Mesenchymal stem cell (in vitro differentiated cells and primary cell): ENCODE data around the gene GNG2.

Experiments used
- DNase-seq: peaks from one replicate; pipeline ENCODE4 v3.0.0-alpha.2; 2013
- H2AFZ ChIP-seq: one replicate; pipeline ENCODE4 v1.6.1; 2013; ENCODE audit warnings: low read depth, mild to moderate bottlenecking, control low read depth, inconsistent platforms, low read length, moderate library complexity
- H2AK5ac ChIP-seq: 2 replicates; pipeline ENCODE4 v1.6.1; 2013; ENCODE audit warnings: low read length, moderate library complexity, mild to moderate bottlenecking, inconsistent platforms; ENCODE audit not compliant: severe bottlenecking
- H2BK120ac ChIP-seq: one replicate; pipeline ENCODE4 v1.6.1; 2013; ENCODE audit warnings: low read depth, mild to moderate bottlenecking, inconsistent platforms, low read length, moderate library complexity
- H2BK12ac ChIP-seq, 2 experiments: one replicate each; pipeline ENCODE4 v1.6.1; 2013; ENCODE audit warnings: inconsistent platforms in 2 of 2, low read length in 2 of 2, mild to moderate bottlenecking in 2 of 2, moderate library complexity in 2 of 2, control low read depth in 1 of 2
- H2BK15ac ChIP-seq: one replicate; pipeline ENCODE4 v1.6.1; 2013; ENCODE audit warnings: mild to moderate bottlenecking, low read depth, inconsistent platforms; ENCODE audit not compliant: poor library complexity, severe bottlenecking
- H2BK5ac ChIP-seq: 2 replicates; pipeline ENCODE4 v1.6.1; 2013; ENCODE audit warnings: low read depth, mild to moderate bottlenecking, low read length, control low read depth, inconsistent platforms; ENCODE audit not compliant: poor library complexity, severe bottlenecking
- H3K14ac ChIP-seq, 2 experiments: one replicate each; pipeline ENCODE4 v1.6.1; 2013; ENCODE audit warnings: inconsistent platforms in 2 of 2, low read length in 2 of 2, control low read depth in 1 of 2, mild to moderate bottlenecking in 1 of 2, moderate library complexity in 1 of 2
- H3K18ac ChIP-seq, 2 experiments: one replicate each; pipeline ENCODE4 v1.6.1; 2013; ENCODE audit warnings: inconsistent platforms in 2 of 2, low read length in 2 of 2, control low read depth in 1 of 2, low read depth in 1 of 2, mild to moderate bottlenecking in 1 of 2
- H3K23ac ChIP-seq, 2 experiments: one replicate each; pipeline ENCODE4 v1.6.1; 2013; ENCODE audit warnings: inconsistent platforms in 2 of 2, low read length in 2 of 2, mild to moderate bottlenecking in 2 of 2, moderate library complexity in 2 of 2, control low read depth in 1 of 2
- H3K27ac ChIP-seq: 2 replicates; pipeline ENCODE4 v1.5.1; 2013; ENCODE audit warnings: mild to moderate bottlenecking, moderate library complexity, low read length, control low read depth, inconsistent platforms; ENCODE audit not compliant: poor library complexity, severe bottlenecking
- H3K27me3 ChIP-seq, 2 experiments: 2 replicates each; pipeline versions ENCODE4 v1.6.1 to v1.7.0; 2013; ENCODE audit warnings: low read length in 2 of 2, mild to moderate bottlenecking in 2 of 2, moderate library complexity in 2 of 2, control low read depth in 1 of 2, inconsistent platforms in 1 of 2; ENCODE audit not compliant: control insufficient read depth in 1 of 2, insufficient read depth in 1 of 2
- H3K36me3 ChIP-seq, 2 experiments: 2 replicates each; pipeline versions ENCODE4 v1.6.1 to v1.7.0; 2013; ENCODE audit warnings: low read length in 2 of 2, control low read depth in 1 of 2, inconsistent platforms in 1 of 2, low read depth in 1 of 2, mild to moderate bottlenecking in 1 of 2; ENCODE audit not compliant: insufficient read depth in 2 of 2, control insufficient read depth in 1 of 2
- H3K4ac ChIP-seq, 2 experiments: one replicate each; pipeline ENCODE4 v1.6.1; 2013; ENCODE audit warnings: inconsistent platforms in 2 of 2, low read length in 2 of 2, mild to moderate bottlenecking in 2 of 2, moderate library complexity in 2 of 2, control low read depth in 1 of 2, low read depth in 1 of 2
- H3K4me1 ChIP-seq: 2 replicates; pipeline ENCODE4 v1.6.1; 2013; ENCODE audit warnings: low read depth, low read length, control low read depth; ENCODE audit not compliant: control insufficient read depth, insufficient read depth
- H3K4me2 ChIP-seq: 2 replicates; pipeline ENCODE4 v1.6.1; 2013; ENCODE audit warnings: low read length, mild to moderate bottlenecking, inconsistent platforms; ENCODE audit not compliant: poor library complexity, severe bottlenecking
- H3K4me3 ChIP-seq, 2 experiments: 2 replicates each; pipeline versions ENCODE4 v1.5.1 to v1.7.0; 2013; ENCODE audit warnings: low read length in 2 of 2, mild to moderate bottlenecking in 2 of 2, control low read depth in 1 of 2, low read depth in 1 of 2; ENCODE audit not compliant: insufficient read depth in 1 of 2
- H3K79me1 ChIP-seq: replicated peaks from 2 replicates; pipeline ENCODE4 v1.6.1; 2013; ENCODE audit warnings: mild to moderate bottlenecking, control low read depth, low read length, inconsistent platforms; ENCODE audit not compliant: poor library complexity, severe bottlenecking
- H3K9ac ChIP-seq: 2 replicates; pipeline ENCODE4 v1.7.0; 2013; ENCODE audit warnings: mild to moderate bottlenecking, low read length, moderate library complexity
- H3K9me3 ChIP-seq: 2 replicates; pipeline ENCODE4 v1.7.0; 2013; ENCODE audit warnings: mild to moderate bottlenecking, low read length; ENCODE audit not compliant: control insufficient read depth
- H4K8ac ChIP-seq: one replicate; pipeline ENCODE4 v1.6.1; 2013; ENCODE audit warnings: inconsistent platforms, mild to moderate bottlenecking, low read length, moderate library complexity
- H4K91ac ChIP-seq: one replicate; pipeline ENCODE4 v1.6.1; 2013; ENCODE audit warnings: mild to moderate bottlenecking, low read length, inconsistent platforms
- WGBS: methylation state at CpG from one replicate; pipeline ENCODE4 v1.1.7; 2013; ENCODE audit warnings: mixed read lengths; 5-methylcytosine and 5-hydroxymethylcytosine counted together

GNG2 gene

DNA sequence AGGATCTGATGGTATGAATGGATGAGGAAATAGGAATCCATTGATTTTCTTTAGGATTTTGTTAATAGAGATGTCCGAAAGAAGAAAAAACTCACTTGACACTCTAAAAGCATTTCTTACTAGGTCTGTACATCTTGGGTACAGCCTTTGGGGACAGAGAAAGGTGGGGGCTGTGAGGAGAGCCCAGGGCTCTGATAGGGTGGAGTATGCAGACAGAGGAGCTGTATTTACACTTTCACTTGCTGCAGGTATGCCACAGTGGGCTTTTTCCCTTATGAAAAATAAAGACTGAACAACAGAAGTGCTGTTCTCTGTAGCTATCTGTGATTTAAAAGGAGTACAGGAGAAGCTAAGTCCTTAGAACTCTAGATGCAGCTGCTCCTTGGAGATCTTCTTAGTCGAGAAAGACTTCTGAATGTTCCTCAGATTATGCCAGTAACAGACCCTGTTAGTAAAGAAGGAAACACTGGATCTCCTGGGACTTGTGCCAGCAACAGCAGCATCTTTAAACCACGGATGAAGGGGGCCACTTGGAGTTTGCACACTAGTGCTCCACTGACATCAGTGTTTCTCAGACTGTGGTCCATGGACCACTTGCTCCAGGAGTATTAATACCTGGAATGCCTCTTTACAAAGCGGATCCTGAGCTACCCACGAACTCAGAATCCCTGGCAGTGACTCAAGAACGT is 109.6 kb downstream of the GNG2 start:
- Histone ChIP-seq H3K27ac (no peak overlapping the region), H3K4me2 (no peak overlapping the region), H3K4me1 (peaks cover under 1% of the 10 kb centered on the region), H3K36me3 (peaks cover 0 to 4% of the 10 kb centered on the region in 2 experiments), H2AK5ac (no peak overlapping the region), H3K27me3 (no peaks in the 10 kb centered on the region), H3K14ac (no peak overlapping the region), H3K4ac (no peak overlapping the region), H3K23ac (no peak overlapping the region), H4K91ac (no peak overlapping the region), H2AFZ (no peak overlapping the region), H3K79me1 (no peaks in the 10 kb centered on the region), H4K8ac (no peak overlapping the region), H2BK5ac (no peak overlapping the region), H2BK120ac (no peak overlapping the region), H3K9ac (no peak overlapping the region), H3K9me3 (no peaks in the 10 kb centered on the region), H3K18ac (no peak overlapping the region), H3K4me3 (no peak overlapping the region), H2BK15ac (no peak overlapping the region), H2BK12ac (no peak overlapping the region)
- 87% methylated on average over 5 of the region's 6 CpGs for WGBS
- DNase-seq = no peak

DNA sequence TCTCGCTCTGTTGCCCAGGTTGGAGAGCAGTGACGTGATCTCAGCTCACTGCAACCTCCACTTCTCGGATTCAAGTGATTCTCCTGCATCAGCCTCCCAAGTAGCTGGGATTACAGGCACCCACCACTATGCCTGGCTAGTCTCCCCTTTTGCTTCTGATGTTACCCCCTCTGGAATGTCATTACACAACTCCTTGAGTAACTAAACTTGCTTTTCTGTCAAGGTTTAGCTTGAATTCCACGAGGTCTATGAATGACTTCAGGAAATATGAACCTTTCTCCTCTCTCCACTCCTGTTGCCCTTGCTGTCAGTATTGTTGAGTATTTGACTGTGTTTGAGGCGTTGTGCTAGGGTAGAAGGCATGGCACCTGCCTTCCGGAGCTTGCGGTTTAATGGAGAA is 112.2 kb downstream of the GNG2 start:
- no peak overlapping the region for H2BK12ac ChIP-seq
- H2BK15ac ChIP-seq = no peak overlapping the region
- H3K18ac ChIP-seq = no peak overlapping the region
- H3K9ac ChIP-seq = no peak overlapping the region
- H3K9me3 ChIP-seq = no peaks in the 10 kb centered on the region
- WGBS = 93% methylated on average over 6 of the region's 7 CpGs
- no peak overlapping the region for H2BK5ac ChIP-seq
- H3K4me3 ChIP-seq = no peak overlapping the region
- no peak overlapping the region for H4K91ac ChIP-seq
- H3K79me1 ChIP-seq = no peaks in the 10 kb centered on the region
- no peak overlapping the region for H3K4me2 ChIP-seq
- H3K4ac ChIP-seq = no peak overlapping the region
- no peak overlapping the region for H2AFZ ChIP-seq
- H2AK5ac ChIP-seq = no peak overlapping the region
- no peaks in the 10 kb centered on the region for H3K36me3 ChIP-seq
- H3K23ac ChIP-seq = no peak overlapping the region
- H3K27me3 ChIP-seq = no peaks in the 10 kb centered on the region
- no peak overlapping the region for H3K14ac ChIP-seq
- no peak for DNase-seq
- no peak overlapping the region for H2BK120ac ChIP-seq
- H3K4me1 ChIP-seq = no peaks in the 10 kb centered on the region
- H3K27ac ChIP-seq = no peak overlapping the region
- no peak overlapping the region for H4K8ac ChIP-seq

- peaks cover 6 to 23% of the 10 kb centered on the region in 2 experiments for H3K27me3 ChIP-seq
- WGBS = 89% methylated on average over 5 of the region's 5 CpGs
- H3K14ac ChIP-seq = no peak overlapping the region
- H3K36me3 ChIP-seq = no peaks in the 10 kb centered on the region
- no peak overlapping the region for H3K4me2 ChIP-seq
- no peak overlapping the region for H3K4me3 ChIP-seq
- no peak overlapping the region for H3K27ac ChIP-seq
- no peak overlapping the region for H2BK12ac ChIP-seq
- no peak overlapping the region for H4K91ac ChIP-seq
- H3K79me1 ChIP-seq = no peaks in the 10 kb centered on the region
- no peak overlapping the region for H2BK120ac ChIP-seq
- no peak overlapping the region for H3K18ac ChIP-seq
- no peak overlapping the region for H3K23ac ChIP-seq
- no peak overlapping the region for H2AK5ac ChIP-seq
- H2AFZ ChIP-seq = no peak overlapping the region
- H4K8ac ChIP-seq = no peak overlapping the region
- no peaks in the 10 kb centered on the region for H3K9me3 ChIP-seq
- H3K4me1 ChIP-seq = no peaks in the 10 kb centered on the region
- no peak overlapping the region for H3K9ac ChIP-seq
- no peak overlapping the region for H2BK5ac ChIP-seq
- H2BK15ac ChIP-seq = no peak overlapping the region
- H3K4ac ChIP-seq = no peak overlapping the region
- peak; percentile 31 for DNase-seq
Measured at GRCh38 chr14:51977075-51977474, 116.7 kb downstream of the GNG2 start.

GRCh38 chr14:51978681-51979085 is 118.3 kb downstream of the GNG2 start:
- Histone ChIP-seq H3K36me3 (no peaks in the 10 kb centered on the region), H3K4ac (no peak overlapping the region), H3K27ac (no peak overlapping the region), H2AK5ac (no peak overlapping the region), H3K23ac (no peak overlapping the region), H3K14ac (no peak overlapping the region), H3K4me2 (no peak overlapping the region), H3K79me1 (no peaks in the 10 kb centered on the region), H2BK12ac (no peak overlapping the region), H3K9me3 (no peaks in the 10 kb centered on the region), H3K9ac (peak overlapping the region; percentile 23), H3K18ac (no peak overlapping the region), H2BK120ac (no peak overlapping the region), H3K27me3 (peaks cover 6 to 35% of the 10 kb centered on the region in 2 experiments), H4K91ac (no peak overlapping the region), H4K8ac (no peak overlapping the region), H3K4me3 (no peak overlapping the region), H3K4me1 (no peaks in the 10 kb centered on the region), H2BK5ac (no peak overlapping the region), H2AFZ (no peak overlapping the region), H2BK15ac (no peak overlapping the region)
- 28% methylated on average over 2 of the region's 2 CpGs for WGBS
- DNase-seq = no peak
